Measurements from ENCODE around the gene TMEM236.

DNA sequence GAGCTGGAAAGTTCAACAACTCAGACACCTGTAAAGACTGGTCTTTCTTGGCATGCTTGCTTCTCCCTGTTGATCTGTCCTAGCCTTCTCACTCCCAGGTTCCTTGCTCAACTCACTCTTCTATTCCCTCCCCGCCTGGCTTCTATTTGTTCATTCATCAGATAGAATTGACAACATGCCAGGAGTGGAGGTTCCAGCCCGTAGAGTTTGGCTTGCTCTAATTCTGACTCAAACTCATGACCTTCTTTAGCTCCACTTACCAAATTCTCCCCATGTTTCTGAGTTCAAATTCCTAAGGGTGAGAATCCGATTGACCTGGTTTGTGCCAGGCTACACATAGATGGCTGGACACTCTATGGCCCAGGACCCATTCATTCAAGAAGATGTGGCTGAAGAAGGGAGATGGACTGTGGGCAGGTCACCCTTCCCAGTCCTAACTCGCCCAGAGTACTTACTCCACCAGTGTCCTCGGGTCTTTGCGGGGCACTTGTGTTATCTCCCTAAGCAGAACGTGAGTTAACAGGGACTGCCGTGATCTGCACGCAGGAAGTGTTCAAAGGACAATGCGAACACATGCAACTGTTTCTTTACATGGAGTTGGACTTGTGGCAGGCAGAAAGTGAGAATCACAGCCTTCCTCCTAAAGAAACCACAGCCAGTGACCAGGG is 4.0 kb upstream of the TMEM236 start:
- TF ChIP-seq, protein P1, sequence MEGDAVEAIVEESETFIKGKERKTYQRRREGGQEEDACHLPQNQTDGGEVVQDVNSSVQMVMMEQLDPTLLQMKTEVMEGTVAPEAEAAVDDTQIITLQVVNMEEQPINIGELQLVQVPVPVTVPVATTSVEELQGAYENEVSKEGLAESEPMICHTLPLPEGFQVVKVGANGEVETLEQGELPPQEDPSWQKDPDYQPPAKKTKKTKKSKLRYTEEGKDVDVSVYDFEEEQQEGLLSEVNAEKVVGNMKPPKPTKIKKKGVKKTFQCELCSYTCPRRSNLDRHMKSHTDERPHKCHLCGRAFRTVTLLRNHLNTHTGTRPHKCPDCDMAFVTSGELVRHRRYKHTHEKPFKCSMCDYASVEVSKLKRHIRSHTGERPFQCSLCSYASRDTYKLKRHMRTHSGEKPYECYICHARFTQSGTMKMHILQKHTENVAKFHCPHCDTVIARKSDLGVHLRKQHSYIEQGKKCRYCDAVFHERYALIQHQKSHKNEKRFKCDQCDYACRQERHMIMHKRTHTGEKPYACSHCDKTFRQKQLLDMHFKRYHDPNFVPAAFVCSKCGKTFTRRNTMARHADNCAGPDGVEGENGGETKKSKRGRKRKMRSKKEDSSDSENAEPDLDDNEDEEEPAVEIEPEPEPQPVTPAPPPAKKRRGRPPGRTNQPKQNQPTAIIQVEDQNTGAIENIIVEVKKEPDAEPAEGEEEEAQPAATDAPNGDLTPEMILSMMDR (IDR thresholded peaks at IDR 0.05) = no peak
- no peak for TF ChIP-seq POLR2A (IDR thresholded peaks at IDR 0.05)

Measured in lower leg skin (tissue), 3 donors.